ENCODE results near the gene HSD17B7. TPM values are rescaled to one million over a fixed set of nuclear protein-coding genes. Genes with fewer than 3 reads are reported as not detected.
"Not testable (repeated sequence)": the region's sequence is repeated elsewhere in the genome, so short reads cannot be mapped to it uniquely, and the experiment has no call there.

The HSD17B7 gene
- total RNA-seq, 1 experiment from 2014 or later, result 25.0 TPM

DNA sequence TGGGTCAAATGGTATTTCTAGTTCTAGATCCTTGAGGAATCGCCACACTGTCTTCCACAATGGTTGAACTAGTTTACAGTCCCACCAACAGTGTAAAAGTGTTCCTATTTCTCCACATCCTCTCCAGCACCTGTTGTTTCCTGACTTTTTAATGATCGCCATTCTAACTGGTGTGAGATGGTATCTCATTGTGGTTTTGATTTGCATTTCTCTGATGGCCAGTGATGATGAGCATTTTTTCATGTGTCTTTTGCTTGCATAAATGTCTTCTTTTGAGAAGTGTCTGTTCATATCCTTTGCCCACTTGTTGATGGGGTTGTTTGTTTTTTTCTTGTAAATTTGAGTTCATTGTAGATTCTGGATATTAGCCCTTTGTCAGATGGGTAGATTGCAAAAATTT lies 17.0 kb downstream of the HSD17B7 start:
- DNase-seq (ENCODE audit: low spot score); H3K27ac Mint-ChIP-seq; H3K9me3 Mint-ChIP-seq; ATAC-seq; H3K4me1 Mint-ChIP-seq; H3K4me3 Mint-ChIP-seq; CTCF ChIA-PET; POLR2A ChIA-PET; H3K27me3 Mint-ChIP-seq (ENCODE audit: low read depth): not testable (repeated sequence)
- H3K36me3 Mint-ChIP-seq, result peaks cover 53% of the 10 kb centered on the region

DNA sequence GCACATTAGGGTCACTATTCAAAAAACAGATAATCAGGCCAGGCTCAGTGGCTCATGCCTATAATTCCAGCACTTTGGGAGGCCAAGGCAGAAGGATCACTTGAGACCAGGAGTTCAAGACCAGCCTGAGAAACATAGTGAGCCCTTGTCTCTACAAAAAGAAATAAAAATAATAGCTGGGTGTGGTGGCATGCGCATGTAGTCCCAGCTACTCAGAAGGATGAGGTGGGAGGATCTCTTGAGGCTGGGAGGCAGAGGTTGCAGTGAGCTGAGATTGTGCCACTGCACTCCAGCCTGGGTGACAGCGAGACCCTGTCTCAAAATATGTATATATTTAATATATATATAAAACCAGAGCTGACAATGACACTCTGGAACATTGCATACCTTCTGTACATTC lies 21.9 kb downstream of the HSD17B7 start:
- DNase-seq (ENCODE audit: low spot score); H3K9me3 Mint-ChIP-seq; H3K27ac Mint-ChIP-seq; ATAC-seq; H3K27me3 Mint-ChIP-seq (ENCODE audit: low read depth); H3K4me3 Mint-ChIP-seq; CTCF ChIA-PET; H3K4me1 Mint-ChIP-seq; POLR2A ChIA-PET: not testable (repeated sequence)
- peaks cover 17% of the 10 kb centered on the region for H3K36me3 Mint-ChIP-seq

DNA sequence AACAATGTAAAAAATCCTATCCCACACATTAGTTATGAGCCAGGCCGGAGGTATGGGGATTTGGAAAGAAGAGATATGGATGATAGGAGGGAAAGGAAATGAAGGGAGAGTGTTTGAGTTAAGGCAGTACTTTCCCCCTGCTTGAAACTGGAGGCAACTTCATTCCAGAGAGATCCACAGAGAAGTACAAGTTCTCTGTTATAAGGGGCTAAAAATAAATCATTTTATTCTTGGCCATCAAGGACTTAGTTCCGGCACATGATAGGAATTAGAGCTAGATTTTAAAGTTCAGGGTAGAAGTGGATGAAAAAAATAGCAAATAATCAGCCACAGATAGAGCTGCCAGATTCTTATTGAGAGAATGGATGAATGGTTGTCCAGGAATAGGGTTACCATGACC lies 27.6 kb downstream of the HSD17B7 start:
- H3K36me3 Mint-ChIP-seq; DNase-seq (ENCODE audit: low spot score); CTCF ChIA-PET; H3K9me3 Mint-ChIP-seq; H3K27ac Mint-ChIP-seq; H3K27me3 Mint-ChIP-seq (ENCODE audit: low read depth); ATAC-seq; POLR2A ChIA-PET; H3K4me3 Mint-ChIP-seq: not testable (repeated sequence)
- H3K4me1 Mint-ChIP-seq, result peaks cover 13% of the 10 kb centered on the region

DNA sequence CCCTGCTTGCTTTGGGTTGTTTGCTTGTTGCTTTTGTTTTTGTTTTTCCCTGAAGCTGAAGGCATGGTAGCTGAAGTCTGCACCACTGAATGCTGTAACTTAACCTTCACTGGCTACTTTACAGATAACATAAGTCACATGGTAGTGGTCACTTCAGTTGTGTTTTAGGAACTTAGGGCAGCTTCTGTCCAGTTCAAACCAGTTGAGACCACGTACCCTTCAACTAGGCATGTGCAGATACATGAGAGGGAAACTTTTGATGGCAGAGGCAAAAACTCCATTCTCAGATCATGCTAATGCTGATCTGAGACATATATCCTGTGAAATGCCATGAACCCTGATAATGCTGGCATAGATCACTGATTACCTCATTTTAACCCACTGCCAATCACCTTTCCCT lies 28.2 kb downstream of the HSD17B7 start:
- H3K4me3 Mint-ChIP-seq; H3K27ac Mint-ChIP-seq; H3K9me3 Mint-ChIP-seq; DNase-seq (ENCODE audit: low spot score); POLR2A ChIA-PET; CTCF ChIA-PET; H3K36me3 Mint-ChIP-seq; H3K27me3 Mint-ChIP-seq (ENCODE audit: low read depth); ATAC-seq: not testable (repeated sequence)
- peaks cover 16% of the 10 kb centered on the region for H3K4me1 Mint-ChIP-seq

DNA sequence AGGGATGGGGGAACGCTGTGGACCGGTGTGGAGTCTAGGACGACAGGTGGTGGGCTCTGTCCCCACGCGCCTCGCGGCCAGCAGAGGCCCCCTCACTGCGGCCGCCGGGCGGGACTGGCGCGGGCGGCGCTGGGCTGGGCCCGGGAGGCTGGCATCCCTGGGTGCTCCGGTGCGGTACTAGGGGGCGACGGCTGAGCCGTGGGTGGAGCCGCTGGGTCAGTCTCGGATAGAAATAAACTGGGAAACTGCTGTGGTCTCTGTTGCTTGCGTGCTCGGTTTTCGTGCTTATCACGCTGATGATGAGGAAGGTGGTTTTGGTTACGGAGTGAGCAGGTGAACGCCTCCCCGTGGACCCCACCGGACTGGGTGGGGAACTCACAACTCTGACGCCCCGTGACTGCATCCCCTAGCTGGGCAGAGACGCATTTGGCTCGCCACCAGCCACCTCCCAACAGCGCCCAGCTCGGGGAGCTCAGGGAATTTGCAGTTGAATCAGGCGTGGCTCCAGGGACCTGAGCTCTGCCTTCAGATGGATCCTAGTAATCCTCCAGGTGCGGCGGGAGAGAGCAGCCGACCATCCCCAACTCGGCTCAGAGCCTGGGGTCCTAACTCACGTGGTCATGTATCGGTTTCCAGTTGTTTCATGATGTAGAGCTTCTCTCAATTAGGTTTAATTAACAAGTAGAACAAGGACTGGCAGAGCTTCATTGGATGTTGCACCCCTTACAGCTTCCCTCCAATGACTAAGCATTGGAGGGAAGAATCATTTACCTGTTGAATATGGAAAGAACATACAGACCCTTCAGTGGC lies 32.1 kb downstream of the HSD17B7 start:
- Mint-ChIP-seq H3K36me3 (no peaks in the 10 kb centered on the region), H3K4me3 (peak overlapping the region; percentile 92), H3K4me1 (peaks cover 18% of the 10 kb centered on the region), H3K27ac (peak overlapping the region; percentile 85), H3K27me3 (ENCODE audit: low read depth) (peaks cover 10% of the 10 kb centered on the region), H3K9me3 (no peaks in the 10 kb centered on the region)
- ChIA-PET CTCF (interaction anchor here (0.6 to 1.5 kb wide), 8 partner anchors 8 to 246 kb away, joined by 3 to 6 read pairs (median 5); partner anchors contain the start of gene RGS4), POLR2A (interaction anchor here (0.7 to 1.0 kb wide), 2 partner anchors 127 to 261 kb away, joined by 3 read pairs; partner anchors contain the start of gene UAP1)
- ATAC-seq, result peak; percentile 98
- peak; percentile 72 for DNase-seq (ENCODE audit: low spot score)
- TF ChIP-seq JUN (CRISPR knock-in tag; IDR thresholded peaks at IDR 0.05) (no peak), ZNF263 (CRISPR knock-in tag; IDR thresholded peaks at IDR 0.05; ENCODE audit: low read depth) (0 out of 2 replicates have a peak, but pooled peaks have one; percentile 12), ZNF232 (CRISPR knock-in tag; IDR thresholded peaks at IDR 0.05) (no peak), FOXP1 (CRISPR knock-in tag; IDR thresholded peaks at IDR 0.05; ENCODE audit: borderline replicate concordance) (peak; percentile 76; the same call in 1 of the 2 replicates), TP53 (CRISPR knock-in tag; IDR thresholded peaks at IDR 0.05) (0 out of 2 replicates have a peak, but pooled peaks have one; percentile 63), NFE2L1 (CRISPR knock-in tag; IDR thresholded peaks at IDR 0.05) (0 out of 2 replicates have a peak, but pooled peaks have one; percentile 35), SP1 (CRISPR knock-in tag; conservative IDR thresholded peaks at IDR 0.05) (peak; percentile 36; the same call in 1 of the 2 replicates), IRF2 (CRISPR knock-in tag; IDR thresholded peaks at IDR 0.05; ENCODE audit: borderline replicate concordance, low read depth) (no peak), SMAD3 (CRISPR knock-in tag; IDR thresholded peaks at IDR 0.05; ENCODE audit: borderline replicate concordance) (no peak), MYBL2 (CRISPR knock-in tag; IDR thresholded peaks at IDR 0.05) (0 out of 2 replicates have a peak, but pooled peaks have one; percentile 35)
- TF ChIP-seq, protein P1, sequence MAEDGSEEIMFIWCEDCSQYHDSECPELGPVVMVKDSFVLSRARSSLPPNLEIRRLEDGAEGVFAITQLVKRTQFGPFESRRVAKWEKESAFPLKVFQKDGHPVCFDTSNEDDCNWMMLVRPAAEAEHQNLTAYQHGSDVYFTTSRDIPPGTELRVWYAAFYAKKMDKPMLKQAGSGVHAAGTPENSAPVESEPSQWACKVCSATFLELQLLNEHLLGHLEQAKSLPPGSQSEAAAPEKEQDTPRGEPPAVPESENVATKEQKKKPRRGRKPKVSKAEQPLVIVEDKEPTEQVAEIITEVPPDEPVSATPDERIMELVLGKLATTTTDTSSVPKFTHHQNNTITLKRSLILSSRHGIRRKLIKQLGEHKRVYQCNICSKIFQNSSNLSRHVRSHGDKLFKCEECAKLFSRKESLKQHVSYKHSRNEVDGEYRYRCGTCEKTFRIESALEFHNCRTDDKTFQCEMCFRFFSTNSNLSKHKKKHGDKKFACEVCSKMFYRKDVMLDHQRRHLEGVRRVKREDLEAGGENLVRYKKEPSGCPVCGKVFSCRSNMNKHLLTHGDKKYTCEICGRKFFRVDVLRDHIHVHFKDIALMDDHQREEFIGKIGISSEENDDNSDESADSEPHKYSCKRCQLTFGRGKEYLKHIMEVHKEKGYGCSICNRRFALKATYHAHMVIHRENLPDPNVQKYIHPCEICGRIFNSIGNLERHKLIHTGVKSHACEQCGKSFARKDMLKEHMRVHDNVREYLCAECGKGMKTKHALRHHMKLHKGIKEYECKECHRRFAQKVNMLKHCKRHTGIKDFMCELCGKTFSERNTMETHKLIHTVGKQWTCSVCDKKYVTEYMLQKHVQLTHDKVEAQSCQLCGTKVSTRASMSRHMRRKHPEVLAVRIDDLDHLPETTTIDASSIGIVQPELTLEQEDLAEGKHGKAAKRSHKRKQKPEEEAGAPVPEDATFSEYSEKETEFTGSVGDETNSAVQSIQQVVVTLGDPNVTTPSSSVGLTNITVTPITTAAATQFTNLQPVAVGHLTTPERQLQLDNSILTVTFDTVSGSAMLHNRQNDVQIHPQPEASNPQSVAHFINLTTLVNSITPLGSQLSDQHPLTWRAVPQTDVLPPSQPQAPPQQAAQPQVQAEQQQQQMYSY (CRISPR knock-in tag; IDR thresholded peaks at IDR 0.05), result no peak
- TF ChIP-seq, protein P2, sequence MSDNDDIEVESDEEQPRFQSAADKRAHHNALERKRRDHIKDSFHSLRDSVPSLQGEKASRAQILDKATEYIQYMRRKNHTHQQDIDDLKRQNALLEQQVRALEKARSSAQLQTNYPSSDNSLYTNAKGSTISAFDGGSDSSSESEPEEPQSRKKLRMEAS (CRISPR knock-in tag; IDR thresholded peaks at IDR 0.05), result peak; percentile 70
- TF ChIP-seq, protein P3, sequence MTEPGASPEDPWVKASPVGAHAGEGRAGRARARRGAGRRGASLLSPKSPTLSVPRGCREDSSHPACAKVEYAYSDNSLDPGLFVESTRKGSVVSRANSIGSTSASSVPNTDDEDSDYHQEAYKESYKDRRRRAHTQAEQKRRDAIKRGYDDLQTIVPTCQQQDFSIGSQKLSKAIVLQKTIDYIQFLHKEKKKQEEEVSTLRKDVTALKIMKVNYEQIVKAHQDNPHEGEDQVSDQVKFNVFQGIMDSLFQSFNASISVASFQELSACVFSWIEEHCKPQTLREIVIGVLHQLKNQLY (CRISPR knock-in tag; IDR thresholded peaks at IDR 0.05), result no peak
- TF ChIP-seq, protein P4, sequence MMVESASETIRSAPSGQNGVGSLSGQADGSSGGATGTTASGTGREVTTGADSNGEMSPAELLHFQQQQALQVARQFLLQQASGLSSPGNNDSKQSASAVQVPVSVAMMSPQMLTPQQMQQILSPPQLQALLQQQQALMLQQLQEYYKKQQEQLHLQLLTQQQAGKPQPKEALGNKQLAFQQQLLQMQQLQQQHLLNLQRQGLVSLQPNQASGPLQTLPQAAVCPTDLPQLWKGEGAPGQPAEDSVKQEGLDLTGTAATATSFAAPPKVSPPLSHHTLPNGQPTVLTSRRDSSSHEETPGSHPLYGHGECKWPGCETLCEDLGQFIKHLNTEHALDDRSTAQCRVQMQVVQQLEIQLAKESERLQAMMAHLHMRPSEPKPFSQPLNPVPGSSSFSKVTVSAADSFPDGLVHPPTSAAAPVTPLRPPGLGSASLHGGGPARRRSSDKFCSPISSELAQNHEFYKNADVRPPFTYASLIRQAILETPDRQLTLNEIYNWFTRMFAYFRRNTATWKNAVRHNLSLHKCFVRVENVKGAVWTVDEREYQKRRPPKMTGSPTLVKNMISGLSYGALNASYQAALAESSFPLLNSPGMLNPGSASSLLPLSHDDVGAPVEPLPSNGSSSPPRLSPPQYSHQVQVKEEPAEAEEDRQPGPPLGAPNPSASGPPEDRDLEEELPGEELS (CRISPR knock-in tag; IDR thresholded peaks at IDR 0.05), result no peak
- TF ChIP-seq, protein P5, sequence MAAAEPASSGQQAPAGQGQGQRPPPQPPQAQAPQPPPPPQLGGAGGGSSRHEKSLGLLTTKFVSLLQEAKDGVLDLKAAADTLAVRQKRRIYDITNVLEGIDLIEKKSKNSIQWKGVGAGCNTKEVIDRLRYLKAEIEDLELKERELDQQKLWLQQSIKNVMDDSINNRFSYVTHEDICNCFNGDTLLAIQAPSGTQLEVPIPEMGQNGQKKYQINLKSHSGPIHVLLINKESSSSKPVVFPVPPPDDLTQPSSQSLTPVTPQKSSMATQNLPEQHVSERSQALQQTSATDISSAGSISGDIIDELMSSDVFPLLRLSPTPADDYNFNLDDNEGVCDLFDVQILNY (CRISPR knock-in tag; IDR thresholded peaks at IDR 0.05), result no peak
- TF ChIP-seq, protein P6, sequence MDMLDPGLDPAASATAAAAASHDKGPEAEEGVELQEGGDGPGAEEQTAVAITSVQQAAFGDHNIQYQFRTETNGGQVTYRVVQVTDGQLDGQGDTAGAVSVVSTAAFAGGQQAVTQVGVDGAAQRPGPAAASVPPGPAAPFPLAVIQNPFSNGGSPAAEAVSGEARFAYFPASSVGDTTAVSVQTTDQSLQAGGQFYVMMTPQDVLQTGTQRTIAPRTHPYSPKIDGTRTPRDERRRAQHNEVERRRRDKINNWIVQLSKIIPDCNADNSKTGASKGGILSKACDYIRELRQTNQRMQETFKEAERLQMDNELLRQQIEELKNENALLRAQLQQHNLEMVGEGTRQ (CRISPR knock-in tag; IDR thresholded peaks at IDR 0.05), result peak; percentile 66

All from WTC11 (cell line).